ENCODE measurements around the gene EYA3.

- no peak for TF ChIP-seq POLR2AphosphoS5 (IDR thresholded peaks at IDR 0.05)
- TF ChIP-seq EP300 (IDR thresholded peaks at IDR 0.05), result no peak
- no peak for TF ChIP-seq POLR2A (IDR thresholded peaks at IDR 0.05; ENCODE audit: low read depth)
- TF ChIP-seq CTCF (IDR thresholded peaks at IDR 0.05), result no peak
Observed at GRCh38 chr1:27941671-27942540, 146.5 kb downstream of the EYA3 start.
